ENCODE data around the gene ZNF423.

Gene ZNF423

GRCh38 chr16:49484936-49485335 lies 371.0 kb downstream of the ZNF423 start:
- no peak overlapping the region for H3K27ac ChIP-seq
- H3K9me3 ChIP-seq, result peaks cover 0 to 11% (median 8%) of the 10 kb centered on the region in 3 donors
- intact Hi-C loops (cut with DNase I; ENCODE audit: low total_unique reads), result no loop called here
- no peak for DNase-seq
- H3K27me3 ChIP-seq, result peaks cover 0 to 3% of the 10 kb centered on the region in 2 donors
- no peaks in the 10 kb centered on the region for H3K36me3 ChIP-seq
- H3K4me1 ChIP-seq, result peaks cover 0 to 11% (median 8%) of the 10 kb centered on the region in 4 donors
- peak overlapping the region in 1 of 2 donors; percentile 31 for H3K4me3 ChIP-seq
- no peak for TF ChIP-seq CTCF (IDR thresholded peaks at IDR 0.05)

GRCh38 chr16:49484451-49484849 lies 371.5 kb downstream of the ZNF423 start:
- Histone ChIP-seq H3K4me3 (peak overlapping the region in 1 of 2 donors; percentile 31), H3K27me3 (peaks cover 0 to 3% of the 10 kb centered on the region in 2 donors), H3K27ac (no peak overlapping the region), H3K4me1 (peaks cover 0 to 11% (median 8%) of the 10 kb centered on the region in 4 donors), H3K36me3 (no peaks in the 10 kb centered on the region), H3K9me3 (peaks cover 0 to 11% (median 8%) of the 10 kb centered on the region in 3 donors)
- TF ChIP-seq CTCF (IDR thresholded peaks at IDR 0.05), result no peak
- intact Hi-C loops (cut with DNase I; ENCODE audit: low total_unique reads), result no loop called here
- peak; percentile 75 to 83 for DNase-seq

- intact Hi-C loops (cut with DNase I; ENCODE audit: low total_unique reads), result no loop called here
- H3K27me3 ChIP-seq, result peaks cover 0 to 3% of the 10 kb centered on the region in 2 donors
- peak; percentile 5 to 45 for DNase-seq
- H3K4me1 ChIP-seq, result peaks cover 0 to 11% (median 8%) of the 10 kb centered on the region in 4 donors
- peak overlapping the region in 1 of 2 donors; percentile 31 for H3K4me3 ChIP-seq
- no peak for TF ChIP-seq CTCF (IDR thresholded peaks at IDR 0.05)
- no peak overlapping the region for H3K27ac ChIP-seq
- peaks cover 0 to 11% (median 8%) of the 10 kb centered on the region in 3 donors for H3K9me3 ChIP-seq
- no peaks in the 10 kb centered on the region for H3K36me3 ChIP-seq
Measured at GRCh38 chr16:49483651-49484450, 372.1 kb downstream of the ZNF423 start.

- intact Hi-C loops (cut with DNase I; ENCODE audit: low total_unique reads), result no loop called here
- Histone ChIP-seq H3K4me3 (no peak overlapping the region), H3K4me1 (peaks cover 0 to 14% (median 10%) of the 10 kb centered on the region in 4 donors), H3K27me3 (peaks cover 0 to 3% of the 10 kb centered on the region in 2 donors), H3K27ac (no peak overlapping the region), H3K9me3 (peaks cover 0 to 11% (median 8%) of the 10 kb centered on the region in 3 donors), H3K36me3 (no peaks in the 10 kb centered on the region)
- DNase-seq, result peak; percentile 11 to 55
- no peak for TF ChIP-seq CTCF (IDR thresholded peaks at IDR 0.05)
Measured at GRCh38 chr16:49483251-49483650, 372.7 kb downstream of the ZNF423 start.

GRCh38 chr16:49482690-49483089 lies 373.2 kb downstream of the ZNF423 start:
- H3K27ac ChIP-seq, result no peak overlapping the region
- peaks cover 0 to 3% of the 10 kb centered on the region in 2 donors for H3K27me3 ChIP-seq
- no peaks in the 10 kb centered on the region for H3K36me3 ChIP-seq
- no peak for TF ChIP-seq CTCF (IDR thresholded peaks at IDR 0.05)
- H3K4me1 ChIP-seq, result peaks cover 0 to 19% (median 11%) of the 10 kb centered on the region in 4 donors
- intact Hi-C loops (cut with DNase I; ENCODE audit: low total_unique reads), result no loop called here
- no peak overlapping the region for H3K4me3 ChIP-seq
- DNase-seq, result peak; percentile 12 to 53
- peaks cover 0 to 11% (median 5%) of the 10 kb centered on the region in 3 donors for H3K9me3 ChIP-seq

Measured in tibial artery (tissue), 4 donors.